GM18526 (cell line): ENCODE data around the gene KDM4C.

Source experiments
- POLR2A ChIP-seq: IDR thresholded peaks from 3 replicates; pipeline ENCODE4 v1.6.1; 2011; ENCODE audit not compliant: insufficient read length; ENCODE audit errors: extremely low read depth

Gene KDM4C

DNA sequence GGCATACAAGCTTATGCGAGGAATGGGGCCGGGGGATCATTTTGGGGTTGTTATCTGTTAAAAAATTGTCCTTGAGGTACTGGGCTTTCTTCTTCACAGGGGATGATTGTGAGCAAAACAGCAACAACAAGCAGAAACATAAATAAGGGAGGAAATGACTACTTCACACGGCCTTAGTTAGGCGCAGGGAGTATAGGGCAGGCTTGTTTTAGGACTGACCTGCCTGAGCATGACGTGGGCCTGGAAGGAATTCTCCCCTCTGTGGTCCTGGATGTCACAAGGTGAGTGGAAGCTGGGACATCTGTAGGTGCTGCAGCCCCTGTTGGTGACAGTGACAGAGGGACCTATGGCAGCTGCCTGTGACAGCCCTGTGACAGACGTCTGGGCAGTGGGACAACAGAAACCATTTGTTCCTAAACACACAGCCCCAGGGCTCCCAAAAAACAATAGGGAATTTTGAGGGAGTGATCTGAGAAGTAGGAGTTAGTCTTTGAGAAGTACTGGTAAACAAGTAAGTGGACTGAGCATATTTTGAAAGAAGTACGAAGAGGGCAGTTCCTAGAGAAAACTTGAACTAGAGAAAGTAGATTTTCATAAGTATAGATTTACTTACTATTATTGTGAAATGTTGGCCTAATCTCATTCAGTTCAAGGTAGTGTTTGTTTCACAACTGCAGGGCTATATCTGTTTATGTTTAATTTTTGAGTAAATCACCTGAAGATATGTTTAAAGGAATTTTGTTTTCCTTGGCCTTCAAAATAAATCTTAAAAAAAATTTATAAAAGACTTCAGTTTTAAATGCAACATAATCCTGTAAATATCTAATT is 113.1 kb downstream of the KDM4C start:
- TF ChIP-seq POLR2A: no peak

DNA sequence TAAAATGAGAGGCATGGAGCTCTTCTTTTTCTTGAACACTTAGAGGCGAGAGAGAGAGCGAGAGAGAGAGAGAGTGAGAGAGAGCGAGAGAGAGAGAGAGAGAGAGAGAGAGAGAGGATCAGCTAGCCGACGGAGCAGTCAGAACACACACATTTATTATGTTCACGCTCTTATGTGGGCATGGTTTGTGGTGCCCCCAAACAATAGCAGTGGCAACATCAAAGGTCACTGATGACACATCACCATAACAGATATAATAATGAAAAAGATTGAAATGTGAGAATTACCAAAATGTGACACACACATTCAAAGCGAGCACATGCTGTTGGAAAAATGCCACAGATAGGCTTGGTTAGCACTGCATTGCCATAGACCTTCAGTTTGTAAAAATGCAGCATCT is 116.1 kb downstream of the KDM4C start:
- no peak for TF ChIP-seq POLR2A

DNA sequence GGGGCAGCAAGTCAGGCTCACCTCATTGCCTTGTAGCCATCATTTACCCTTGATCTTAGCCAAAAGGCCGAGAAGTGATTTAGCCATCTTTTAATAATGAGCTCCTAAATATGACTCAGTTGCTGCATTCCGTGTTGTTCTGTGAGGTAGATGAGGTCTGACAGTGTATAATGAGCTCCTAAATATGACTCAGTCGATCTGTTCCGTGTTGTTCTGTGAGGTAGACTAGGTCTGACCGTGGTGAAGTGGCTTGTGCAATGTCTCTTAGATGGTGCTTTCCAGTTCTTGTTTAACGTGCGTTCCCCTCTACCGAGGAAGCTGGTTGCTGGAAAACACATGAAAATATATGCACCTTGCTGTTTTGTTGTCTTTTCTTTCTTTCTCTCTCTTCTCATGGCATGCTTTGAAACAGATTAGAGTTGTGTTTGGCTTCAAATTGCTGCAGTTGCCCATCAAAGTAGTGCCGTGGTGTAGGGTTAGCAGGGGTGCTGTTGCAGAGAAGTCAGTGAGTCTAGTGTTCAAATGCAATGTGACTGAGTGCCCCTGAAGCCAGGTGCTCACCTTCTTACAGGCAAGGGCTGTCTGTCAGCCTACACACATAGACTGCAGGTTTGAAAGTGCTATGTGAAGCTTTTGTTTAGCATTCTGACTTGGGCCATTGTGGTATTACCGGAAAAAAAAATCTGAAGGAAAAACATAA is 118.6 kb downstream of the KDM4C start:
- TF ChIP-seq POLR2A: no peak

DNA sequence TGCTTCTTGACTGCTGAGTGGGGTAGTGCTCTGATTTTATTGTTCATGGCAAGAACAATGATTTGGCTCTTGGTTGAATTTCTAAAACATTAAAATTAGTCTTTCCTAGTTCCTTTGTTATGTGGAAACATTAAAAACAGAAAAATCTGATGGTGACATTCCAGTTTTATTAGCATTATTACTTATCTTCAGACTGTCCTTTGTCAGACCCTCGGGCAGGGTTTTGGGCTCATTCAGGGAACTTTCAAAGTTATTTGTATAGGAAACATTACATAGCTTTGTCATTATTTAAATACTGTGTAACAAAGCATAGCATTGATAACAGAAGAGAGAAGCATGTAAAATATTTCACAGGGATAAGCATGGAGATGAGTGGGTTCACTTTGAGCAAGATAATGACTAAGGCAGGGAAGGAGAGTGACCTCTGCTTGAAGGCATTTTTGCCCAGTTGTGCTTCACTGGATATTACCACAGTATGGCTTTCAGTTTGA is 119.9 kb downstream of the KDM4C start:
- no peak for TF ChIP-seq POLR2A

DNA sequence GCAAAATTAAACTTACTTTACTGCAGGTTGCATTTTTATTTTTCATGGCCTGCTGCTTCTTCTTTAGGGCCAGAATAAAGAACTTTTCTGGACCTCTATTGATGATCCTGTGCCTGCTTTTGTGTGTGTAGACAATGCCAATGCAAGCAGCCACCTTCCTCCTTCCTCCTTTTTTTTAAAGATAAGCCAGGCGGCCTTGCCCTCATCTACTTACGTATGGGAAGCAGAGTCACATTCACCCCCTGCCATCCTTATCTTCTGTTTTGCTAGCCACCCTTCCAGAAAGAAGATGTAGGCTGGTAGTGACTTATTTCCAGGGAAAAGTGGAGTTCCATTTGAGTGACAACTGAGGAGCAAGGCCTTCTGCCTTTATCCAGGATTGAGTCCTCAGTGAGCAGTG is 122.9 kb downstream of the KDM4C start:
- TF ChIP-seq POLR2A: no peak

DNA sequence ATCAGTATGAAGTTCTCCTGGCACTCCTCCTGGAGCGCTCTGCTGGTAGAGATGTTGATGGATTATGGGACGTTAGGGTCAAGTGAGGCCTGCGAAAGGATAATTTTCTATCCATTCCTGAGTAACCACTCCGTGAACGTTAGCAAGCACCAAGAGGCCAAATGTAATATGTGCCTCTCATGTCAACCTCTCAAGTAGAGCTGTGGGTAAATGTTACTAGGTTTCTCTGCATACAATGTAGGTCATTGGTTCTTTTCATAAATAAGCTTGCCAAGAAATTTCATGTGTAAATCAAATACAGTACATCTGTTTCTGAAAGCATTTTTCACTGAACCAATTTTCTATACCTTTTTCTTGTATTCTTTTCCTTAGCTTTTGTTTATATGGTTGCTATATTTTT is 126.3 kb downstream of the KDM4C start:
- no peak for TF ChIP-seq POLR2A

DNA sequence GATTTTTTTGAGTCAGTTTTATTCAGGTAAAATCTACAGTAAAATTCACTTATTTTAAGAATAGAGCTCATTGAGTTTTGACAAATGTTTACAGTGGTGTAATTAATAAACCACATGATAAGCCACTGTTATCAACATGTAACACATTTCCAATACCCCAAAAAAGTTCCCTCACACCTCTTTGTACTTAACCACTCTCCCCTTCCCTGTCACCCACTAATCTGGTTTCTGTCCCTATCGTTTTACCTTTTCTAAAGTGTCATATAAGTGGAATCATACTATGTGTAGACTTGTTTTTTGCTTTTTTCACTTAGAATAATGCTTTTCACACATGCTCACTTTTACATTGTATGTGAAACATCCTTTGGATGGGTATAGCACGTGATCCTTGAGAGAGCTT is 127.2 kb downstream of the KDM4C start:
- no peak for TF ChIP-seq POLR2A

DNA sequence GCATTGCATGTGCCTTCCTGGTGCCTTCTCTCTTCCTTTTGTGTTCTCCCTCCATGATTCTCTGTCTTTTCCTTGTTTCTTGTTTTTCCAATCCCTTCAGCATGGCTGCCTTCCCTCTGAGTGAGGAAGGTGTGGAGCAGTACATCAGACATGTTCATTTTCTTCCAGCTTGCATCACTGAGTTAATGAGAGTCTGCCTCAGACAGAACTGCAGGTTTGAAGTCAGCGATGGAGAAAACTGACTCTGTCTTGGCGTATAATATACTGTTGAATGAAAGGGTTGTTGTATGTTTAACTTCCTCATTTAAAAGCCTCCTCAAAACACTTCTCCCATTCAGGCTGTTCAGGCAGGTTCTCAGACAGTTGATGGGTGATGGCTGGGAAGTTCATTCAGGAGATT is 129.3 kb downstream of the KDM4C start:
- no peak for TF ChIP-seq POLR2A

DNA sequence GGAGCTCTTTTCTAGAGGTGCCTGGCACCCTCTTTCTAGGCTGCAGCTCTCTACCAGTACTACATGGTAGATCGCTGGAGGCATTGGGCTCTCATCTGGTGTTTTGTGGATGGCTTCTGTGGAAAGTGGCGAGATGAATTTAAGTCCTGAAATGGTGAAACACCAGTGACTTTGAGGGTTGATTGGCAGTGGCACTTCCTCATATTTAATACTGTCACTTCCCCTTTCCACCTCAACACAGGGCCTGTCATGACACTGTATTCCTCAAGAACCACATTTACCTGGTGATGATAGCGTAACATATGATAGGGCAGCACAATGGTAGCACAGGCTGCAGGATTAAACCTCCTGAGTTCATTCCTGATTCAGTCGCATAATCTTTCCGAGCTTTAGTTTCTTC is 132.1 kb downstream of the KDM4C start:
- TF ChIP-seq POLR2A: no peak

DNA sequence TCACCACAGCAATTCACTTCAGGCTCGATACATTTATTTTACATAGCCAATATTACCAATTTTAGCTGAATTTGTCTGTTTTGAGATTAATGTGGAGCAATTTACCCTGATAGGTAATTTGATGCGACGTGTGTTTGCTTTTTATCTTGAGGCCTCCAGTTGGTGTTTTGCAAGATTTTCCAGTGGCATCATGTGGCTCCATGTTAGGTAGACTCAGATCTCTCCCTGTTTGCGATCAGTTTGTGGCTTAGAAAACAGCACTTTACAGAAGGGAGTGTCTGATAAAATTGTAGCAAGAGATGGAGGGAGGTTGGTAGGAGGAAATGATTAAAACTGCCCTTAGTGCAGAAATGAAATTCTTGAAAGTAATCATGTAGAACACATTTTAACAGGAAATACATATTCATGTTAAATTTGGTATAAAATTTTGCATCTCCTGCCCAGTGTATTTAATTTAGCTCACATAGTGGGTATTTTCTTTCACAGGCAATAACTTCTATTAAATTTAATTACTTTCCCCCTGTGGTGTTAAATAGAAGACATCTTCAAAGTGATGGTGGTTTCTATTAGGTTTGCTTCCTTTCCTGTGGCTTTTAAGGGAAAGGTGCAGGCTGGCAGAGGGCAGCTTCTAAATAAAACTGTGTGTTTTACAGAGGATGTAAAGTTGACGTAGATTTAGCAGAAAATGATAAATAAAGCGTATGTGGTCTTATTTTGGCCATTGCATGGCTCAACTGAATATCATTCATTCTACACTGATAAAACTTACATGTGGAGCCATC is 135.8 kb downstream of the KDM4C start:
- no peak for TF ChIP-seq POLR2A

DNA sequence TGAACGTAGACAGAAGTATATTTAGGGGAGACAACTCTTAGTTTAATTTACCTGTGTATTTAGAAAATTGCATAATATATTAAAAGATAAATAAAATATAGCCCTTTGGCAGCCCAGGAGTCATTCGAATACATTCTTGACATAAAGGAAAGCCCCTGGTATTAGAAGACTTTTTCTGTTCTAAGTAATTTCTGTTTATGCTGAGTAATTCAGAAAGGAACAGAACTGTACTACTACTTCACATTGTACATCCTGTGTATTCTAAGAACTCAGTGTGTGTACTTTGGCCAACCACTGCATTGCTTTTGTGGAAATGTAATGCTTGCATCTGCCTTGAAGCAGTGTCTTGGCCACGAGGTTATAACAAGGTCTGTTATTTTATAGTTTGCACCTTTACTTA is 136.4 kb downstream of the KDM4C start:
- TF ChIP-seq POLR2A: no peak

DNA sequence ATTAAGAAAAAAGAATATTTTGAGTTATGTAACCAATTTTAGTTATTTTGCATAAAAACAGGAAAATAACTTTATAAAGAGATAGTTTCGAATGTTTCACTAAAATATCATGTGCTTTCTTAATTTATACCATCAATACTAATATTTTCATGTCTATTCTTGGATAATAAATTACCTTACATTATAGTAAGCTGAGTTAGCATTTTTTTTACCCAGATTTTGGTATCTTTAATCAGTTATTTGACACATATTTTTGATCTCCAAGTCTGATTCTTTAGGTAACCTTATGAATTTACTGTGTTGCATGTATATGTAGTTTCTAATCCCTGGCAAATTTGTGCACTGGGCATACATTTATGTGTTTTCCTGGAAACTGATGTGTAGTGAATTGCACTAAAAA is 138.0 kb downstream of the KDM4C start:
- no peak for TF ChIP-seq POLR2A

DNA sequence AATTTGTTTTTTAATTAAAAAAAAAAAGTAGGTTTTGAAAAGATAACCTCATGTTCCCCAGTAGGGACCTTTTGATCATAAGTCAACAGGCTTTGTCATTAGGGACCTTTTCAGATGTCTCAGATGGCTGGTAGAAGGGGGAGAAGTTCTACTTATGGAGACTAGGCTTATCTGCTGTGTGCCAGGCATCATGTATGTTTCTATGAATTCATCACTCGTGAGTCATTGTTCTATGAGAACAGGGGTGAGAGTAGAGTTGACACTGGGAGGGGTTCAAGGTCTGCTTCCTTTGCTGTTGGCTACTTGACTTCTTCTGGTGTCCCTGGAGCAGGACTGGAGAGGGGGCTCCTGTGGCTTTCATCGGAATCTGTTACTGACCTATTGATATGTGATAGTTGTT is 138.8 kb downstream of the KDM4C start:
- no peak for TF ChIP-seq POLR2A

DNA sequence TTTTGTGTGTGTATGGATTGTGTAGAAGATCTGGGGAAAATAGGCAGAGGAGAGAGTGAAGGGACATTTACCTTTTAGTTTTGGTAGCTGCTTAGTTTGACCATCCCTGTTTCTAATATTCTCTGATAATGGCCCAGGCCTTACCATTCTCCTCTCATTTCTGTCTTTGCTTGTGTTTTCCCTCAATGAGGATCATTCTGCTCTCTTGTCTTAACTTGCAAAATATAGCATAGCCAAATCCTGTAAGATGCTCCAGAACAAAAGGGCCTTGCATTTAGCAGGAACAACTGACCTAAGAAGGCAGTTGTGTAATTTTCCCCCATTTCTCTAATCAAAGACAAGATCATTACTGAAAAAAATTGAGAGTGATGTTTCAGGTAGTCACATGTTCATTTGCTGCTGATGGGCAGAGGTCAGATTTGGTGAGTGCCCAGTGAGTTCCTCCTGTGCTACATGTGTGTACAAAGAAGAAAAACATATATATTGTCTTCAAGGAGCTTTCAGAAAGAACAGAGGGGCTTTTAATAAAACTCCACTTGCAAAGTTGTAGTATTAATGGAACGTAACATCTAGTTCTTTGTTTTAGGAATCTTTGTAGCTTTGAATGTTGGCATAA is 139.5 kb downstream of the KDM4C start:
- no peak for TF ChIP-seq POLR2A

DNA sequence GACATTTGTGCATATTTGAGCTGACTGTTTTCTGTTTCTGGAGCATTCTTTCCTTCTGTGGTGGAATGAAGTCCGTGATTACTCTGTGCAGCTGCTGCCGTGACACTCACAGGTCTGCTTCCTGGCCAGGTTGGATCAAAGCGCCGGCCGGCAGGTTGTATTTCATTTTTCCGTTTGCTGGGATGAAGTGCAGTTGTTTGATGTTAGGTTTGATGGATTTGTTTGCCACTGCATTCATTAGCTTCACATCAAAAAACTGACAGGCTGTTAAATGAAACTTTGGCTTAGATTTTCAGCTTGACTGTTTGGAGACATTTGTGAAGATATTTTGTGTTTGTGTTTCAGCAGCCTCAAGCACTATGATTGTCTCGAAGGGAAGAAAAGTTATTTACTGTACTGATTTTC is 140.1 kb downstream of the KDM4C start:
- TF ChIP-seq POLR2A: no peak
